ENCODE measurements around the gene PNMT. TPM values are rescaled to one million over a fixed set of nuclear protein-coding genes. Genes with fewer than 3 reads are reported as not detected.

PNMT gene
- total and polyA plus RNA-seq, 2 of the 13 experiments (the other 11 are each of a cell fraction or from before 2014, with no cell fraction given): 0.25 TPM; not detected in 1

- TF ChIP-seq REPIN1 (CRISPR knock-in tag; IDR thresholded peaks at IDR 0.05; ENCODE audit: borderline replicate concordance, low read depth) (no peak), ZNF124 (CRISPR knock-in tag; IDR thresholded peaks at IDR 0.05) (peak; percentile 10; the same call in 1 of the 2 replicates), MXD1 (CRISPR knock-in tag; IDR thresholded peaks at IDR 0.05) (no peak), ZBTB42 (CRISPR knock-in tag; IDR thresholded peaks at IDR 0.05) (no peak), RXRB (CRISPR knock-in tag; IDR thresholded peaks at IDR 0.05; ENCODE audit: borderline replicate concordance) (no peak), CERS6 (CRISPR knock-in tag; IDR thresholded peaks at IDR 0.05) (no peak), ZUFSP (CRISPR knock-in tag; IDR thresholded peaks at IDR 0.05; ENCODE audit: borderline replicate concordance) (no peak), CCDC6 (CRISPR knock-in tag; IDR thresholded peaks at IDR 0.05) (no peak), HOXA5 (CRISPR knock-in tag; IDR thresholded peaks at IDR 0.05) (peak; percentile 9; the same call in 1 of the 2 replicates), PHF5A (CRISPR knock-in tag; IDR thresholded peaks at IDR 0.05; ENCODE audit: low read depth, unreplicated experiment) (no peak)
Observed at GRCh38 chr17:39695089-39695474, 26.8 kb downstream of the PNMT start (continued).

GRCh38 chr17:39696731-39697130, 28.5 kb downstream of the PNMT start:
- CTCF ChIA-PET (ENCODE audit: low intra/inter-chr PET ratio, low total read pairs): no interaction called here
- intact Hi-C loops (cut with micrococcal nuclease; ENCODE audit: unreplicated experiment): no loop called here
- Histone ChIP-seq H3K9ac (ENCODE audit: insufficient read depth, low read depth, low read length) (peak overlapping the region; percentile 31), H4K20me1 (ENCODE audit: insufficient read depth, low read length) (no peaks in the 10 kb centered on the region), H3K27ac (ENCODE audit: extremely low read length, insufficient read depth, low read length) (peak overlapping the region; percentile 99), H2AFZ (ENCODE audit: low read length) (no peak overlapping the region), H3K4me3 (replicated peaks in 1 of 3; ENCODE audit: insufficient read depth in 1 of 3, low read depth in 2 of 3, low read length in 3 of 3) (peak overlapping the region in 2 of 3 experiments; percentile 54 to 77; a peak in 3 of 6 replicates), H3K9me3 (ENCODE audit: low read length) (no peaks in the 10 kb centered on the region), H3K36me3 (replicated peaks in 1 of 2; ENCODE audit: control insufficient read depth in 1 of 2, insufficient read depth in 2 of 2, low read length in 2 of 2) (no peaks in the 10 kb centered on the region), H3K27me3 (ENCODE audit: control insufficient read depth in 1 of 2, insufficient read depth in 2 of 2, low read length in 2 of 2) (no peaks in the 10 kb centered on the region), H3K4me1 (ENCODE audit: insufficient read depth, low read length) (peaks cover 71% of the 10 kb centered on the region), H3K79me2 (ENCODE audit: insufficient read depth, low read length) (peaks cover 27% of the 10 kb centered on the region), H3K4me2 (ENCODE audit: low read depth, low read length) (peak overlapping the region; percentile 100)
- DNase-seq (ENCODE audit: low spot score) (no peak), ATAC-seq (no peak), FAIRE-seq (no peak)
- TF ChIP-seq TEAD3 (CRISPR knock-in tag; optimal IDR thresholded peaks at IDR 0.05; ENCODE audit: borderline replicate concordance): peak; percentile 18
- no peak for TF ChIP-seq NFKB2 (CRISPR knock-in tag; IDR thresholded peaks at IDR 0.05; ENCODE audit: borderline replicate concordance)
- WGBS (ENCODE audit: low lambda C conversion rate): 67% methylated on average over 5 of the region's 6 CpGs
- no TSS peak for BruUV-seq (replicated peaks)
- in situ Hi-C loops (cut with HindIII; ENCODE audit: extremely low pct_ligation_motif_present, low pct_unique_long_range_greater_than_20kb): no loop called here
- POLR2A ChIA-PET: interaction anchor here (1.0 to 4.4 kb wide), 15 partner anchors 8 to 295 kb away, joined by 3 to 96 read pairs (median 21); partner anchors contain the start of genes FBXL20, GRB7, MIEN1 and PGAP3
